ENCODE results near the gene CELF2.

- TF ChIP-seq CTCF (IDR thresholded peaks at IDR 0.05) = no peak
- no peak for TF ChIP-seq POLR2A (IDR thresholded peaks at IDR 0.05)
Observed at GRCh38 chr10:11152801-11153200, 135.1 kb downstream of the CELF2 start.
